Activated B cell treated with CpG ODN at 0.5 μM for 24 hours (primary cell): ENCODE data around the gene WASF3. TPM values are rescaled to one million over a fixed set of nuclear protein-coding genes. Genes with fewer than 3 reads are reported as not detected.

ENCODE experiments used
- ATAC-seq: fragments of 200-7000 bp; cut with Tn5 transposase; one replicate; pipeline ENCODE4 v1.10.0; 2021; ENCODE audit warnings: low read depth, mild to moderate bottlenecking, moderate library complexity
- CTCF ChIA-PET: fragments of 350-600 bp; sonication (Branson Sonifier 250); formaldehyde crosslinking; loops from one replicate; lab custom pipeline; 2021; ENCODE audit warnings: antibody characterized with exemption; lab: Charles Lee
- POLR2A ChIA-PET: fragments of 350-600 bp; sonication (Branson Sonifier 250); formaldehyde crosslinking; loops from one replicate; lab custom pipeline; 2021; ENCODE audit warnings: antibody characterized with exemption; lab: Charles Lee
- DNase-seq: peaks from one replicate; pipeline ENCODE4 v3.0.0; 2022
- H3K27ac Mint-ChIP-seq: one replicate; pipeline ENCODE4 v1.8.0; 2020; ENCODE audit warnings: mixed read lengths
- H3K27me3 Mint-ChIP-seq: one replicate; pipeline ENCODE4 v1.8.0; 2021; ENCODE audit warnings: mixed read lengths
- H3K36me3 Mint-ChIP-seq: one replicate; pipeline ENCODE4 v1.8.0; 2021; ENCODE audit warnings: low read depth, mixed read lengths
- H3K4me1 Mint-ChIP-seq: one replicate; pipeline ENCODE4 v1.8.0; 2021; ENCODE audit warnings: mixed read lengths
- H3K4me3 Mint-ChIP-seq: one replicate; pipeline ENCODE4 v1.8.0; 2020; ENCODE audit warnings: mild to moderate bottlenecking, mixed read lengths
- H3K9me3 Mint-ChIP-seq: one replicate; pipeline ENCODE4 v1.8.0; 2020; ENCODE audit warnings: mixed read lengths
- CTCF ChIP-seq: fragments of 200-600 bp; IDR thresholded peaks from one replicate; pipeline ENCODE4 v1.8.0; 2022; ENCODE audit warnings: antibody characterized with exemption, mild to moderate bottlenecking
- intact Hi-C: fragments of 100-400 bp; cut with micrococcal nuclease; formaldehyde crosslinking; loops from one replicate; pipeline ENCODE4 v1.15.1; 2024
- total RNA-seq: library from RNA; stranded (reverse); gene quantifications from 2 replicates; pipeline ENCODE4 v1.2.3, GENCODE V29; 2022

The WASF3 gene
- total RNA-seq, 1 donor from 2014 or later, result 0.35 TPM

- POLR2A ChIA-PET, result no interaction called here
- Mint-ChIP-seq H3K36me3 (no peaks in the 10 kb centered on the region), H3K4me3 (no peak overlapping the region), H3K9me3 (peaks cover 3% of the 10 kb centered on the region), H3K4me1 (no peaks in the 10 kb centered on the region), H3K27me3 (peaks cover 5% of the 10 kb centered on the region), H3K27ac (no peak overlapping the region)
- ATAC-seq, result no peak
- no peak for TF ChIP-seq CTCF
- no peak for DNase-seq
- intact Hi-C loops, result no loop called here
- CTCF ChIA-PET, result no interaction called here
These were observed 18.8 kb upstream of the WASF3 start for GRCh38 chr13:26538363-26539317.

- TF ChIP-seq CTCF, result no peak
- H3K4me3 Mint-ChIP-seq, result no peak overlapping the region
These were observed 17.7 kb upstream of the WASF3 start for GRCh38 chr13:26539738-26540292.

GRCh38 chr13:26540334-26540733, 17.1 kb upstream of the WASF3 start:
- peaks cover 3% of the 10 kb centered on the region for H3K9me3 Mint-ChIP-seq
- intact Hi-C loops, result no loop called here
- POLR2A ChIA-PET, result no interaction called here
- no peaks in the 10 kb centered on the region for H3K4me1 Mint-ChIP-seq
- no peaks in the 10 kb centered on the region for H3K36me3 Mint-ChIP-seq
- H3K27me3 Mint-ChIP-seq, result peaks cover 9% of the 10 kb centered on the region
- DNase-seq (no peak), ATAC-seq (no peak)
- no peak for TF ChIP-seq CTCF
- CTCF ChIA-PET, result no interaction called here
- no peak overlapping the region for H3K4me3 Mint-ChIP-seq
- H3K27ac Mint-ChIP-seq, result no peak overlapping the region

More at GRCh38 chr13:26539738-26540292, 17.7 kb upstream of the WASF3 start:
- Mint-ChIP-seq H3K27me3 (peaks cover 9% of the 10 kb centered on the region), H3K36me3 (no peaks in the 10 kb centered on the region), H3K4me1 (no peaks in the 10 kb centered on the region), H3K9me3 (peaks cover 3% of the 10 kb centered on the region), H3K27ac (no peak overlapping the region)
- ChIA-PET CTCF (no interaction called here), POLR2A (no interaction called here)
- intact Hi-C loops, result no loop called here
- no peak for DNase-seq
- ATAC-seq, result no peak

GRCh38 chr13:26541041-26541440, 16.4 kb upstream of the WASF3 start:
- CTCF ChIA-PET, result no interaction called here
- intact Hi-C loops, result no loop called here
- H3K36me3 Mint-ChIP-seq, result no peaks in the 10 kb centered on the region
- H3K27ac Mint-ChIP-seq, result no peak overlapping the region
- DNase-seq (no peak), ATAC-seq (no peak)
- H3K27me3 Mint-ChIP-seq, result peaks cover 9% of the 10 kb centered on the region
- TF ChIP-seq CTCF, result no peak
- H3K4me3 Mint-ChIP-seq, result no peak overlapping the region
- no peaks in the 10 kb centered on the region for H3K4me1 Mint-ChIP-seq
- POLR2A ChIA-PET, result no interaction called here
- peaks cover 3% of the 10 kb centered on the region for H3K9me3 Mint-ChIP-seq
